B cell (primary cell): ENCODE data around the gene CTPS1. TPM values are rescaled to one million over a fixed set of nuclear protein-coding genes. Genes with fewer than 3 reads are reported as not detected.

Source experiments
- ATAC-seq: fragments of 200-7000 bp; cut with Tn5 transposase; one replicate; pipeline ENCODE4 v1.10.0; 2021; ENCODE audit warnings: low read depth, mild to moderate bottlenecking, moderate number of reproducible peaks, moderate library complexity
- CTCF ChIA-PET: fragments of 350-600 bp; sonication (Branson Sonifier 250); formaldehyde crosslinking; loops from one replicate; lab custom pipeline; 2021; ENCODE audit warnings: antibody characterized with exemption, inconsistent platforms; lab: Charles Lee
- POLR2A ChIA-PET: fragments of 350-600 bp; sonication (Branson Sonifier 250); formaldehyde crosslinking; loops from one replicate; lab custom pipeline; 2021; ENCODE audit warnings: antibody characterized with exemption; lab: Charles Lee
- DNase-seq: peaks from one replicate; pipeline ENCODE4 v3.0.0; 2013
- H2AFZ ChIP-seq: 2 replicates; pipeline ENCODE4 v1.6.1; 2012; ENCODE audit warnings: mild to moderate bottlenecking, low read depth, low read length; ENCODE audit not compliant: insufficient read depth, poor library complexity, severe bottlenecking
- H3K27ac ChIP-seq, 2 donors: 1 replicate in 1 of 2; 2 replicates in 1 of 2; pipeline ENCODE4 v1.5.1; 2012 to 2013; ENCODE audit warnings: low read length in 2 of 2, mild to moderate bottlenecking in 2 of 2, moderate library complexity in 1 of 2
- H3K27me3 ChIP-seq, 4 experiments: fragments of 200-600 bp in 1 of 4; sonication (generic) in 1 of 4; replicated peaks in 1 of 4; 1 replicate in 2 of 4; 2 replicates in 2 of 4; pipeline versions ENCODE4 v1.6.1 to v1.7.0; 2013 to 2016; ENCODE audit warnings: low read length in 3 of 4, mild to moderate bottlenecking in 2 of 4, mixed read lengths in 1 of 4, moderate library complexity in 1 of 4; ENCODE audit not compliant: insufficient read depth in 4 of 4, control insufficient read depth in 3 of 4; ENCODE audit errors: control extremely low read depth in 1 of 4
- H3K36me3 ChIP-seq, 2 experiments: replicated peaks in 1 of 2; 1 replicate in 1 of 2; 2 replicates in 1 of 2; pipeline versions ENCODE4 v1.6.1 to v1.7.1; 2013; ENCODE audit warnings: low read length in 1 of 2; ENCODE audit not compliant: insufficient read depth in 2 of 2, control insufficient read depth in 1 of 2; ENCODE audit errors: control extremely low read depth in 1 of 2, extremely low read depth in 1 of 2
- H3K4me1 ChIP-seq, 2 donors: fragments of 200-600 bp in 1 of 2; sonication (generic) in 1 of 2; 1 replicate in 1 of 2; 2 replicates in 1 of 2; pipeline versions ENCODE4 v1.5.1 to v1.6.1; 2013 to 2017; ENCODE audit warnings: low read length in 2 of 2; ENCODE audit not compliant: control insufficient read depth in 2 of 2, insufficient read depth in 2 of 2
- H3K4me2 ChIP-seq: replicated peaks from 2 replicates; pipeline ENCODE3; 2012; ENCODE audit warnings: mild to moderate bottlenecking, low read depth, low read length; ENCODE audit not compliant: poor library complexity, severe bottlenecking
- H3K4me3 ChIP-seq, 5 experiments: fragments of 200-600 bp in 1 of 5; sonication (generic) in 1 of 5; 1 replicate in 3 of 5; 2 replicates in 2 of 5; pipeline versions ENCODE4 v1.5.1 to v1.7.0; 2011 to 2016; ENCODE audit warnings: low read length in 4 of 5, mild to moderate bottlenecking in 4 of 5, low read depth in 2 of 5, control low read depth in 1 of 5, moderate library complexity in 1 of 5; ENCODE audit not compliant: insufficient read depth in 1 of 5; ENCODE audit errors: control extremely low read depth in 1 of 5, extremely low read depth in 1 of 5
- H3K79me2 ChIP-seq: fragments of 200-600 bp; sonication (generic); one replicate; pipeline ENCODE4 v1.6.0; 2016; ENCODE audit warnings: low read length; ENCODE audit not compliant: control insufficient read depth, insufficient read depth
- H3K9ac ChIP-seq: fragments of 200-600 bp; sonication (generic); 2 replicates; pipeline ENCODE4 v1.6.1; 2017; ENCODE audit warnings: mild to moderate bottlenecking, low read length, moderate library complexity
- H3K9me3 ChIP-seq, 3 donors: one replicate each; pipeline versions ENCODE4 v1.6.1 to v1.7.1; 2013; ENCODE audit warnings: low read length in 2 of 3; ENCODE audit not compliant: control insufficient read depth in 2 of 3, insufficient read depth in 1 of 3; ENCODE audit errors: control extremely low read depth in 1 of 3
- H4K20me1 ChIP-seq: 2 replicates; pipeline ENCODE4 v1.6.0; 2012; ENCODE audit warnings: mild to moderate bottlenecking, low read length; ENCODE audit not compliant: insufficient read depth, control insufficient read depth, poor library complexity, severe bottlenecking
- H3K27ac Mint-ChIP-seq: one replicate; pipeline ENCODE4 v1.8.0; 2021; ENCODE audit warnings: mixed read lengths
- H3K27me3 Mint-ChIP-seq: one replicate; pipeline ENCODE4 v1.8.0; 2021; ENCODE audit warnings: mixed read lengths
- H3K4me1 Mint-ChIP-seq: one replicate; pipeline ENCODE4 v1.8.0; 2021; ENCODE audit warnings: mixed read lengths
- H3K4me3 Mint-ChIP-seq: one replicate; pipeline ENCODE4 v1.8.0; 2021; ENCODE audit warnings: mixed read lengths
- H3K9me3 Mint-ChIP-seq: one replicate; pipeline ENCODE4 v1.8.0; 2022; ENCODE audit warnings: mixed read lengths; ENCODE audit not compliant: insufficient read depth
- EZH2 ChIP-seq: IDR thresholded peaks from 2 replicates; pipeline ENCODE4 v1.6.1; 2012; ENCODE audit warnings: borderline replicate concordance, low read depth, mild to moderate bottlenecking, moderate library complexity, low read length; ENCODE audit not compliant: insufficient read depth, poor library complexity, severe bottlenecking
- WGBS: methylation state at CpG from one replicate; pipeline ENCODE4 v1.1.5; 2013; ENCODE audit warnings: missing lambda C conversion rate; ENCODE audit not compliant: insufficient coverage; 5-methylcytosine and 5-hydroxymethylcytosine counted together
- intact Hi-C: fragments of 100-400 bp; cut with micrococcal nuclease; formaldehyde crosslinking; loops from one replicate; pipeline ENCODE4 v1.10.0; 2022
- polyA plus RNA-seq: library from polyadenylated mRNA; depleted of rRNA; stranded (reverse); fragments of >200 nt; gene quantifications from 2 replicates; pipeline ENCODE4 v1.2.3, GENCODE V29; 2012
- total RNA-seq, 2 donors: library from RNA; stranded (reverse); fragments of 120-200 nt in 1 of 2; gene quantifications; 1 replicate in 1 of 2; 2 replicates in 1 of 2; pipeline versions ENCODE4 v1.2.3 to v1.2.4, GENCODE V29; 2013 to 2022
- TF ChIP-seq, protein P1 (sequence below): fragments of 200-600 bp; IDR thresholded peaks from one replicate; pipeline ENCODE4 v1.8.0; 2022; ENCODE audit warnings: antibody characterized with exemption, mild to moderate bottlenecking

The CTPS1 gene
- total and polyA plus RNA-seq, 2 donors (not counting 1 experiment from before 2014, with no cell fraction given), result 9.2 to 17.9 TPM

DNA sequence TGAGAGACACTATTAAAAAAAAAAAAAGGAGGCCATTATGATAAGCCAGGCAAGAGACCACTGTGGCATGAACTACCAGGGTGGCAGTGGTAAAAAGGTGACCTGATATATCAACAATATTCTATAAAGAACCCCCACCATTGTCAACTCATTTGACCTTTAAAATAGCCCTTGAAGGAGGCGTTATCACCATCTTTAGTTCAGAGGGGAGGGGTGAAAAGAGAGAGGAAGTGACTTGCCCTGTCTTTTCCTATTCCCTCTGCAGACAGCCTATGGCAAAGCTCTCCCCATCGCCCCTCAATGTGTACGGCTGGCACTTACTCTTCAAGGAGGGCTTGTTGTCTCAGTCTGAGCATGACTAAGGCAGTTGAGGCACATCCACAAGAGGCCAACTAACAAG lies 53.8 kb downstream of the CTPS1 start:
- H3K4me1 ChIP-seq, result no peaks in the 10 kb centered on the region
- TF ChIP-seq, protein P1, sequence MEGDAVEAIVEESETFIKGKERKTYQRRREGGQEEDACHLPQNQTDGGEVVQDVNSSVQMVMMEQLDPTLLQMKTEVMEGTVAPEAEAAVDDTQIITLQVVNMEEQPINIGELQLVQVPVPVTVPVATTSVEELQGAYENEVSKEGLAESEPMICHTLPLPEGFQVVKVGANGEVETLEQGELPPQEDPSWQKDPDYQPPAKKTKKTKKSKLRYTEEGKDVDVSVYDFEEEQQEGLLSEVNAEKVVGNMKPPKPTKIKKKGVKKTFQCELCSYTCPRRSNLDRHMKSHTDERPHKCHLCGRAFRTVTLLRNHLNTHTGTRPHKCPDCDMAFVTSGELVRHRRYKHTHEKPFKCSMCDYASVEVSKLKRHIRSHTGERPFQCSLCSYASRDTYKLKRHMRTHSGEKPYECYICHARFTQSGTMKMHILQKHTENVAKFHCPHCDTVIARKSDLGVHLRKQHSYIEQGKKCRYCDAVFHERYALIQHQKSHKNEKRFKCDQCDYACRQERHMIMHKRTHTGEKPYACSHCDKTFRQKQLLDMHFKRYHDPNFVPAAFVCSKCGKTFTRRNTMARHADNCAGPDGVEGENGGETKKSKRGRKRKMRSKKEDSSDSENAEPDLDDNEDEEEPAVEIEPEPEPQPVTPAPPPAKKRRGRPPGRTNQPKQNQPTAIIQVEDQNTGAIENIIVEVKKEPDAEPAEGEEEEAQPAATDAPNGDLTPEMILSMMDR, result no peak
- no peak for TF ChIP-seq EZH2
- H3K9me3 Mint-ChIP-seq, result no peaks in the 10 kb centered on the region
- ATAC-seq (no peak), DNase-seq (no peak)
- H3K4me1 Mint-ChIP-seq, result no peaks in the 10 kb centered on the region
- no peak overlapping the region for H3K4me2 ChIP-seq
- WGBS, result no CpG with 5 or more reads among the region's 3 CpGs
- H4K20me1 ChIP-seq, result no peaks in the 10 kb centered on the region
- H3K27me3 ChIP-seq, result no peaks in the 10 kb centered on the region
- H3K36me3 ChIP-seq, result peaks cover 0 to 31% of the 10 kb centered on the region in 2 experiments
- H3K27ac ChIP-seq, result no peak overlapping the region
- intact Hi-C loops, result no loop called here
- no peak overlapping the region for H3K4me3 ChIP-seq
- no peak overlapping the region for H3K4me3 Mint-ChIP-seq
- ChIA-PET CTCF (no interaction called here), POLR2A (interaction anchor here (0.7 kb wide), 1 partner anchor 1456 kb away, joined by 3 read pairs; no protein-coding TSS in a partner anchor)
- no peak overlapping the region for H3K27ac Mint-ChIP-seq
- no peaks in the 10 kb centered on the region for H3K79me2 ChIP-seq
- no peak overlapping the region for H3K9ac ChIP-seq
- no peak overlapping the region for H2AFZ ChIP-seq
- H3K9me3 ChIP-seq, result no peaks in the 10 kb centered on the region
- no peaks in the 10 kb centered on the region for H3K27me3 Mint-ChIP-seq

DNA sequence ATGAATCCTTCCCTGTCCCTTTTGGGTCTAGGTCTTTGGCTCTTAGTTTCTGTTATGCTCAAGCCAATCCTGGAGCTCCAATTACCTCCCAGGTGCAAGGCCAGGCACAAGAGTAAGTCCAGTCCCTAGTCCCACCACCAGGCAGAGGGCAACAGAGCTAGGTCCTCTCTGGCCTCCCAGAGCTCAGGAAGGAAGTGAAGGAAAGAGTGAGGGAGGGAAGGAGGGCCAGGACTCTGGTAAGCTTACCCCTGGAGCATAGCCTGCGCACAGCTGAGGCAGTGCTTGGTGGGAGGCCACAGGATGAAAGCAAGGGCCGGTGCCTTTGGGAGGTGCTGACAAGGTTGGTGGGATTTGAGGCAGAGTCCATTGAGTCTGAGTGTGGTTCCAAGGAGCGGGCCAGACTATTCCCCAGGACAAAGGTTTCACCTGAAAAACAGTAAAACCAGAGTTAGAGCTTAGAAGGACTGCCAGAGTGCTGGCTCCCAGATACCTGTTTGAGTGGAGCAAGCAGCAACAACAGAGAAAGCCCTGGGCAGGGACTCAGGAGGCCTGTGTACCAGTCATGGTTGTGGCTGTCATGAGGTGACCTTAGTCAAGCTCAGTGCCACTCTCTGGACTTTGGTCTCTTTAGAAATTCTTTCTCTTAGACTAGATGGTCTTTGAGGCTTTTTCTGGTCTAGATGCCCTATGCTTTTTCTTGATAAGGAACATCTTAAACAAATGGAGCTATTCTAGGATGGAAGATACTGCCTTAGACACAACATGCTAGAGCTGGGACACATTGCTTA lies 57.8 kb downstream of the CTPS1 start:
- 97% methylated on average over 3 of the region's 3 CpGs for WGBS
- DNase-seq, result no peak
- H3K9me3 ChIP-seq, result no peaks in the 10 kb centered on the region
- ChIA-PET POLR2A (no interaction called here), CTCF (interaction anchor here (0.7 kb wide), 1 partner anchor 86 kb away, joined by 3 read pairs; no protein-coding TSS in a partner anchor)
- H3K27me3 ChIP-seq, result no peaks in the 10 kb centered on the region
- no peak overlapping the region for H3K4me3 Mint-ChIP-seq
- H3K9ac ChIP-seq, result no peak overlapping the region
- no peaks in the 10 kb centered on the region for H3K79me2 ChIP-seq
- no peak overlapping the region for H3K4me2 ChIP-seq
- intact Hi-C loops, result no loop called here
- no peaks in the 10 kb centered on the region for H3K9me3 Mint-ChIP-seq
- H3K4me3 ChIP-seq, result no peak overlapping the region
- peaks cover 0 to 30% of the 10 kb centered on the region in 2 experiments for H3K36me3 ChIP-seq
- H3K27ac ChIP-seq, result no peak overlapping the region
- no peaks in the 10 kb centered on the region for H3K27me3 Mint-ChIP-seq
- ATAC-seq, result no peak
- TF ChIP-seq, protein P1, result no peak
- no peak for TF ChIP-seq EZH2
- no peaks in the 10 kb centered on the region for H3K4me1 ChIP-seq
- H2AFZ ChIP-seq, result no peak overlapping the region
- no peak overlapping the region for H3K27ac Mint-ChIP-seq
- no peaks in the 10 kb centered on the region for H4K20me1 ChIP-seq
- H3K4me1 Mint-ChIP-seq, result no peaks in the 10 kb centered on the region
